Measurements from ENCODE around the gene NCAM2.

DNA sequence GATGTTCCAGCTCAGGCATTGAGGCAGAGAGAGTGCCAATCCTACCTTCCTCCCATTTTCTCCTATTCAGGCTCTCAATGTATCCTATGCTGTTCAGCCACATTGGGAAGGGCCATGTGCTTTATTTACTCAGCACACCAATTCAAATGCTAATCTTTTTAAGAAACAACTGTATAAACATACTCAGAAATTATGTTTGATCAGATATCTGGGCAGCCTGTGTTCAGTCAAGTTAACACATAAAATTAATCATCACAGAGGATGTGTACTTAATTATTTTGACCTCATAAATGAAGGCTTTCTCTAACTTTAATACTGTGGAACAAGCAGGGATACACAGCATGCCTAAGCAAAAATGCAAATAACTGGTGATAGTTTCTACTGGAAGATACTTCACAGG is 149.8 kb downstream of the NCAM2 start:
- TF ChIP-seq, protein P1, sequence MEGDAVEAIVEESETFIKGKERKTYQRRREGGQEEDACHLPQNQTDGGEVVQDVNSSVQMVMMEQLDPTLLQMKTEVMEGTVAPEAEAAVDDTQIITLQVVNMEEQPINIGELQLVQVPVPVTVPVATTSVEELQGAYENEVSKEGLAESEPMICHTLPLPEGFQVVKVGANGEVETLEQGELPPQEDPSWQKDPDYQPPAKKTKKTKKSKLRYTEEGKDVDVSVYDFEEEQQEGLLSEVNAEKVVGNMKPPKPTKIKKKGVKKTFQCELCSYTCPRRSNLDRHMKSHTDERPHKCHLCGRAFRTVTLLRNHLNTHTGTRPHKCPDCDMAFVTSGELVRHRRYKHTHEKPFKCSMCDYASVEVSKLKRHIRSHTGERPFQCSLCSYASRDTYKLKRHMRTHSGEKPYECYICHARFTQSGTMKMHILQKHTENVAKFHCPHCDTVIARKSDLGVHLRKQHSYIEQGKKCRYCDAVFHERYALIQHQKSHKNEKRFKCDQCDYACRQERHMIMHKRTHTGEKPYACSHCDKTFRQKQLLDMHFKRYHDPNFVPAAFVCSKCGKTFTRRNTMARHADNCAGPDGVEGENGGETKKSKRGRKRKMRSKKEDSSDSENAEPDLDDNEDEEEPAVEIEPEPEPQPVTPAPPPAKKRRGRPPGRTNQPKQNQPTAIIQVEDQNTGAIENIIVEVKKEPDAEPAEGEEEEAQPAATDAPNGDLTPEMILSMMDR (IDR thresholded peaks at IDR 0.05) = no peak
- TF ChIP-seq POLR2A (IDR thresholded peaks at IDR 0.05) (no peak), POLR2AphosphoS5 (IDR thresholded peaks at IDR 0.05) (no peak)
